Mesothelial cell of epicardium (in vitro differentiated cells): Measurements from ENCODE around the gene DGKH. TPM values are rescaled to one million over a fixed set of nuclear protein-coding genes. Genes with fewer than 3 reads are reported as not detected.

Source experiments
- DNase-seq, 2 experiments: peaks; one replicate each; pipeline ENCODE4 v3.0.0; 2021; ENCODE audit warnings: low spot score in 2 of 2; ENCODE audit not compliant: unreplicated experiment in 2 of 2
- H3K27ac Mint-ChIP-seq: 2 replicates; pipeline ENCODE4 v1.8.0; 2021; ENCODE audit warnings: mixed read lengths
- H3K27me3 Mint-ChIP-seq: 2 replicates; pipeline ENCODE4 v1.8.0; 2021; ENCODE audit warnings: low read depth, mixed read lengths
- H3K36me3 Mint-ChIP-seq: 2 replicates; pipeline ENCODE4 v1.8.0; 2021; ENCODE audit warnings: mixed read lengths
- H3K4me1 Mint-ChIP-seq: 2 replicates; pipeline ENCODE4 v1.8.0; 2021; ENCODE audit warnings: mixed read lengths
- H3K4me3 Mint-ChIP-seq: 2 replicates; pipeline ENCODE4 v1.8.0; 2021; ENCODE audit warnings: mild to moderate bottlenecking, moderate library complexity, mixed read lengths
- H3K9me3 Mint-ChIP-seq: 2 replicates; pipeline ENCODE4 v1.8.0; 2021; ENCODE audit warnings: mixed read lengths
- total RNA-seq: library from RNA; stranded (reverse); gene quantifications from 3 replicates; pipeline ENCODE4 v1.2.1, GENCODE V29; 2021
- TF ChIP-seq, protein P1 (sequence below): fragments of 200-600 bp; sonication (generic); IDR thresholded peaks from one replicate; pipeline ENCODE4 v1.5.0; 2021; ENCODE audit warnings: antibody characterized with exemption; ENCODE audit not compliant: unreplicated experiment

The DGKH gene
- total RNA-seq, 1 donor from 2014 or later: 9.2 TPM

GRCh38 chr13:42011601-42012350 lies 36.7 kb upstream of the DGKH start:
- peaks cover 21% of the 10 kb centered on the region for H3K4me1 Mint-ChIP-seq
- H3K27me3 Mint-ChIP-seq: no peaks in the 10 kb centered on the region
- H3K36me3 Mint-ChIP-seq: no peaks in the 10 kb centered on the region
- DNase-seq: no peak
- H3K9me3 Mint-ChIP-seq: no peaks in the 10 kb centered on the region
- no peak overlapping the region for H3K27ac Mint-ChIP-seq
- H3K4me3 Mint-ChIP-seq: peak overlapping the region; percentile 27
- TF ChIP-seq, protein P1, sequence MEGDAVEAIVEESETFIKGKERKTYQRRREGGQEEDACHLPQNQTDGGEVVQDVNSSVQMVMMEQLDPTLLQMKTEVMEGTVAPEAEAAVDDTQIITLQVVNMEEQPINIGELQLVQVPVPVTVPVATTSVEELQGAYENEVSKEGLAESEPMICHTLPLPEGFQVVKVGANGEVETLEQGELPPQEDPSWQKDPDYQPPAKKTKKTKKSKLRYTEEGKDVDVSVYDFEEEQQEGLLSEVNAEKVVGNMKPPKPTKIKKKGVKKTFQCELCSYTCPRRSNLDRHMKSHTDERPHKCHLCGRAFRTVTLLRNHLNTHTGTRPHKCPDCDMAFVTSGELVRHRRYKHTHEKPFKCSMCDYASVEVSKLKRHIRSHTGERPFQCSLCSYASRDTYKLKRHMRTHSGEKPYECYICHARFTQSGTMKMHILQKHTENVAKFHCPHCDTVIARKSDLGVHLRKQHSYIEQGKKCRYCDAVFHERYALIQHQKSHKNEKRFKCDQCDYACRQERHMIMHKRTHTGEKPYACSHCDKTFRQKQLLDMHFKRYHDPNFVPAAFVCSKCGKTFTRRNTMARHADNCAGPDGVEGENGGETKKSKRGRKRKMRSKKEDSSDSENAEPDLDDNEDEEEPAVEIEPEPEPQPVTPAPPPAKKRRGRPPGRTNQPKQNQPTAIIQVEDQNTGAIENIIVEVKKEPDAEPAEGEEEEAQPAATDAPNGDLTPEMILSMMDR: no peak

DNA sequence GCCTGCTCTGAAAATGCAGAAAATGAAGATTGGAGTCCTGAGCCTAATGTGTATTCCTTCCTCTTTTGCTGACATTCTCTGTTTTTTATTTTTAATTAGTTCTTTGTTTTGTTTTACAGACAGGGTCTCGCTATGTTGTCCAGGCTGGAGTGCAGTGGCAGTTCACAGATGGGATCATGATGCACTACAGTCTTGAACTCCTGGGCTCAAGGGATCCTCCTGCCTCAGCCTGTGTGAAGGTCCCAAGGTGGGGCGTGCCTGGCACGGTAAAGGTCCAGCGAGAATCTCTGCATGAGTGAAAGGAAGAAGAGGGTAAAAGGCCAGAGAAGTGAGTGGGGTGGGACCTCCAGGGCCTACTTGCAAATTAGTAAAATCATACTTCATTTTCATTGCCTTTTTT lies 34.3 kb upstream of the DGKH start:
- Mint-ChIP-seq H3K4me1 (peaks cover 12% of the 10 kb centered on the region), H3K9me3 (no peaks in the 10 kb centered on the region), H3K27me3 (no peaks in the 10 kb centered on the region), H3K36me3 (no peaks in the 10 kb centered on the region), H3K4me3 (no peak overlapping the region), H3K27ac (no peak overlapping the region)
- no peak for DNase-seq
- TF ChIP-seq, protein P1: no peak

- Mint-ChIP-seq H3K36me3 (no peaks in the 10 kb centered on the region), H3K9me3 (no peaks in the 10 kb centered on the region), H3K27ac (no peak overlapping the region), H3K4me1 (peaks cover under 1% of the 10 kb centered on the region), H3K4me3 (no peak overlapping the region), H3K27me3 (no peaks in the 10 kb centered on the region)
- TF ChIP-seq, protein P1: no peak
- no peak for DNase-seq
Measured at GRCh38 chr13:42017264-42017663, 31.2 kb upstream of the DGKH start.

DNA sequence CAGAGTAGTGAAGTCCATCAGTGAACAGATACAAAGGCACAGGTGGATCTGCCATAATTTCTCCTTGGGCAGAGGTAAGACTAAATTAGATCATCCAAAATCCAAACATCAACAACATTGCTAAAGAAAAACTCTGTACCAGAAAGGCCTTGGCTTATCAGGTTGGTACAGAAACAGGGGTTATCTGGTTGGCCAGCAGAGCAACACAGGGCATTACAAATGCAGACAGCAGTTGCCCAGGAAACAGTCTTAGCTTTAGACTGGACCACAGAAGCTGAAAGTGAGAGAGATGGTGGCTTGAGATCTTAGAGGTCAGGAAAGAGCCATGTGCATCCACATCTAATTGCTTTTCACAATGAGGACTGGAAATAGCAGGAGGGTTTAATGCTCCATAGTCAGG lies 26.6 kb upstream of the DGKH start:
- Mint-ChIP-seq H3K27me3 (no peaks in the 10 kb centered on the region), H3K9me3 (no peaks in the 10 kb centered on the region), H3K27ac (no peak overlapping the region), H3K4me3 (no peak overlapping the region), H3K36me3 (no peaks in the 10 kb centered on the region), H3K4me1 (peaks cover 2% of the 10 kb centered on the region)
- TF ChIP-seq, protein P1: no peak
- DNase-seq: no peak

- Mint-ChIP-seq H3K27me3 (no peaks in the 10 kb centered on the region), H3K4me3 (no peak overlapping the region), H3K36me3 (no peaks in the 10 kb centered on the region), H3K9me3 (no peaks in the 10 kb centered on the region), H3K27ac (no peak overlapping the region), H3K4me1 (peaks cover 6% of the 10 kb centered on the region)
- TF ChIP-seq, protein P1: no peak
- DNase-seq: no peak
Measured at GRCh38 chr13:42022336-42022735, 26.1 kb upstream of the DGKH start.
